A549 treated with CpdA at 1 μM for 4 hours (cell line): ENCODE results near the gene FAM219A. TPM values are rescaled to one million over a fixed set of nuclear protein-coding genes. Genes with fewer than 3 reads are reported as not detected.

ENCODE experiments used
- total RNA-seq: library from RNA; stranded (reverse); fragments of 200-300 nt; extraction: Qiagen RNA extraction; gene quantifications from 5 replicates; pipeline ENCODE4 v1.2.3, GENCODE V29; 2022; ENCODE audit warnings: low read depth

The FAM219A gene
- total RNA-seq: 14.0 to 18.1 TPM (median 15.7 TPM) in 5 replicates

DNA sequence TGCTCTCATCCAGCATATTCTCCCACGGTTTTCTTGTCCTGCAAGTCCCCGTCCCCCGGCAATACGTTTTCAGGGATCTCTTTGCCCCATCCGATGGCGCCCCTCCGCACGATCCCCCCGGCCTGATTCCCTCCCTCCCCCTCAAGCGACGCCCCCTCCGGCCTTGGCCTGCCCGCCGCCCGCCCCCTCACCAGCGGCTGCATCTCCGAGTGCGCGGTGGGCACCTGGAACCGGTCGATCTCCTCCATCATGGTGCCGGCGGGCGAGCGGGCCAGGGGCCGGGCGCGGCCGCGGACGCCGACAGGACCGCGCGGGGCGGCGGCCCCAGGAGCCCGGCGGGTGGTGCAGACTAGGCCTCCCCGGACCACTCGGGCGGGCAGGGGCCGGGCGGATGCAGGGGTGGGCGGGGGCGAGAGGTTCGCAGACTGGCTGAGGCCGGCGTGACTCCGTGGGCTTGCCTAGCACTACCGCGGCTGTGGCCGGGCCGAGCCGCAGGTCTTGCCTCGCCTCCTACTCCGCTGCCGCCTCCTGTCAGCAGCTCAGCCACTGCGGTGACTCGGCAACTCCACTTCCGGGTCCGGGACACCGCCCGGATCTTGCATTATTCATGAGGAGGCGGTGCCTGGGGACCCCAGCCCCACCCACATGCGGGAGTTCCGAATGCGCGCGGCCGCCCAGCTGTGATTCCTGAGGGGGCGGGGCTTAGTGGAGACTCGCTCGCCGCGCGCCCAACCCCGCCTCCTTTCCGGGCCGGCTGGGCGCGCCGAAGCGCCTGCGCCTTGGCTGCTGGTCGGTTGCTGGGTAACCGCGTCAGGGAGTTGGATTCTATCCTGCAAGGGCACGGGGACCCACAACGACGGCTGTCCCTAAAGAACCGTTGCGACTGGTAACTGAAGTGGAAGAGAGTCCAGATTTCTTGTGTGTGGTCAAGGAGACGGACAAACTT is at the start of gene FAM219A, which contains the start of gene DNAI1:
FAM219A (minus strand) TSS at position 558 of the 946 bp plus-strand sequence; CDS start at position 251, 307 bp downstream.
DNAI1 (plus strand) TSS at position 793 of the 946 bp plus-strand sequence. CDS start 201 bp downstream, outside the sequence.

GRCh38 chr9:34376596-34377403 is 81.6 kb downstream of the FAM219A start, which contains the start of gene MYORG:
Gene MYORG, minus strand, starts transcription at chr9:34376898. Its CDS starts 3,955 bp downstream, at chr9:34372943.

Other genes starting within 250 kb of the FAM219A start
- 3.4 to 3.8 TPM (median 3.6 TPM) in 5 replicates for gene KIF24, start 129.3 kb downstream of the FAM219A start, total RNA-seq
- gene NUDT2, start 129.0 kb downstream of the FAM219A start, total RNA-seq: 22.5 to 27.6 TPM (median 24.8 TPM) in 5 replicates
- 3.1 to 4.2 TPM (median 3.9 TPM) in 5 replicates for gene MYORG, start 81.7 kb downstream of the FAM219A start, total RNA-seq
- gene DNAI1, start 235 bp upstream of the FAM219A start, total RNA-seq: 0.07 to 0.37 TPM (median 0.09 TPM) in 4 of 5 replicates, not detected in the other
- 1.3 to 2.3 TPM (median 2.0 TPM) in 5 replicates for gene ENHO, start 64.4 kb upstream of the FAM219A start, total RNA-seq
- gene CNTFR, start 131.2 kb upstream of the FAM219A start, total RNA-seq: 0.08 to 0.19 TPM (median 0.10 TPM) in 5 replicates
- 39.7 to 50.3 TPM (median 43.1 TPM) in 5 replicates for gene RPP25L, start 153.5 kb upstream of the FAM219A start, total RNA-seq
- 103 to 115 TPM (median 112 TPM) in 5 replicates for gene DCTN3, start 161.9 kb upstream of the FAM219A start, total RNA-seq
- gene ARID3C, start 170.5 kb upstream of the FAM219A start, total RNA-seq: 0.15 to 0.33 TPM (median 0.23 TPM) in 4 of 5 replicates, not detected in the other
- 146 to 204 TPM (median 198 TPM) in 5 replicates for gene SIGMAR1, start 179.2 kb upstream of the FAM219A start, total RNA-seq
- gene GALT, start 188.1 kb upstream of the FAM219A start, total RNA-seq: 15.3 to 21.3 TPM (median 18.6 TPM) in 5 replicates
- gene IL11RA, start 193.6 kb upstream of the FAM219A start, total RNA-seq: 5.0 to 6.7 TPM (median 5.6 TPM) in 5 replicates
- gene CCL27, start 204.1 kb upstream of the FAM219A start, total RNA-seq: 0.23 to 0.66 TPM (median 0.32 TPM) in 3 of 5 replicates, not detected in the others
- not detected in 5 replicates for gene CCL19, start 232.7 kb upstream of the FAM219A start, total RNA-seq